Epithelial cell of esophagus (primary cell): ENCODE data around the gene PUM1.

Source experiments
- DNase-seq: peaks from one replicate; pipeline ENCODE4 v3.0.0; 2010; ENCODE audit warnings: low read depth
- H3K4me3 ChIP-seq: 2 replicates; pipeline ENCODE4 v1.5.1; 2011; ENCODE audit warnings: mild to moderate bottlenecking, low read length, control low read depth
- CTCF ChIP-seq: IDR thresholded peaks from 2 replicates; pipeline ENCODE4 v1.5.1; 2011; ENCODE audit warnings: low read depth, mild to moderate bottlenecking, low read length, control low read depth, inconsistent platforms; ENCODE audit not compliant: insufficient read depth; ENCODE audit errors: missing control alignments

The PUM1 gene

GRCh38 chr1:31011719-31012118, 53.8 kb downstream of the PUM1 start:
- no peak for DNase-seq
- H3K4me3 ChIP-seq, result no peak overlapping the region
- no peak for TF ChIP-seq CTCF

DNA sequence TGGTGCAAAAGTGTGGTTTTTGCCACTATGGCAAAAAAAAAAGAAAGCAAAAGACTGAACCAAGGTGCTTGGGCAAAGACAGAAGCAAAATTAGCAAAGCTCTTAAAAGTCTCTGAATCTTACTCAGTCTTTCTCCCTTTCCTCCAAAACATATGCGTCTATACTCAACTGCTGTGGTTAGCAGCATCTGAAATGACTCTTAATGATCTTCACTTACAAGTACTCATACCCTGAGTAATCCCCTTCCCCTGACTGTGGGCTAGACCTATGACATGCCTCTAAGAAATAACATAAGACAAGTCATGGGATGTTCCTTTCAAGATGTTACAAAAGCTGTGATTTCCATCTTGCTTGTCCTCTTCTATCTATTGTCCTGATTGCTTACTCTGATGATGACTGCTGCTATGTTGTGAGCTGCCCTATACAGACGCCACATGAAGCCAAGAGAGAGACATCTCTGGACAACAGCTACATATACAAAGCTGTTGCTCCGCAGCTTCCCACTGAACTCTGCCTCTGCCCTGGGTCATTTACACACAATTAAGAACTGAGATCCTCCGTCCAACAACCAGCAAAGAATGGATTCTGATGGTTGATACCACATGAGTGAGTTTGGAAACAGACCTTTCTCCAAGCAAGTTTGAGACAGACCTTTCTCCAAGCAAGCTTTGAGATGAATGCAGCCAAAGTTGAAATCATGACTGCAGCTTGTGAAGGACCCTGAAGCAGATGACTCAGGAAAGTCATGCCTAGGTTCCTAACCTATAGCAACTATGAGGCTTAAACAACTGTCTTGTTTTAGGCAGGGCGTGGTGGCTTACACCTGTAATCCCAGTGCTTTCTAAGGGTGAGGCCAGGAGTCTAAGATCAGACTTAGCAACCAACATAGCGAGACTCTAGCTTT, 55.2 kb downstream of the PUM1 start:
- no peak overlapping the region for H3K4me3 ChIP-seq
- peak; percentile 70 for DNase-seq
- TF ChIP-seq CTCF, result no peak

GRCh38 chr1:31007462-31007991, 58.0 kb downstream of the PUM1 start:
- no peak for TF ChIP-seq CTCF
- H3K4me3 ChIP-seq, result no peak overlapping the region
- DNase-seq, result peak; percentile 89

DNA sequence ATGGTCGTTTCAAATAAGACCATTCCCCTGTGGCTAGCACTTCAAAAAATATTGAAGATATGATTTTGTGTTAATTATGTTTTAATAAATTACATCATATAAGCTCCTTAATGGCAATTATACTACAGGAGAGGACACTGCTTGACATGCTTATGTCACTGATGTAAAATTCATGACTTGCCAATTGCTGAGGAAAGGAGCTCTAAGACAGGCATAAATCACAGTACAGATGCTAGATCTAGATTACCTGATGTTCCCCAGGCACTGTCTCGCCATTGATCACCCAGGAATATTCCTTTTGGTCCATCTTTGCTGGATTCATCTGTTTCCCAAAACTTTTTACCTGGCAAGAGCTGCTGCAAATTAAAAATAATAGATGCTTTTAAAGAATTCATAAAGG, 58.8 kb downstream of the PUM1 start:
- no peak overlapping the region for H3K4me3 ChIP-seq
- no peak for DNase-seq
- TF ChIP-seq CTCF, result no peak

GRCh38 chr1:31005617-31006166, 59.8 kb downstream of the PUM1 start:
- no peak for DNase-seq
- no peak for TF ChIP-seq CTCF
- H3K4me3 ChIP-seq, result no peak overlapping the region

DNA sequence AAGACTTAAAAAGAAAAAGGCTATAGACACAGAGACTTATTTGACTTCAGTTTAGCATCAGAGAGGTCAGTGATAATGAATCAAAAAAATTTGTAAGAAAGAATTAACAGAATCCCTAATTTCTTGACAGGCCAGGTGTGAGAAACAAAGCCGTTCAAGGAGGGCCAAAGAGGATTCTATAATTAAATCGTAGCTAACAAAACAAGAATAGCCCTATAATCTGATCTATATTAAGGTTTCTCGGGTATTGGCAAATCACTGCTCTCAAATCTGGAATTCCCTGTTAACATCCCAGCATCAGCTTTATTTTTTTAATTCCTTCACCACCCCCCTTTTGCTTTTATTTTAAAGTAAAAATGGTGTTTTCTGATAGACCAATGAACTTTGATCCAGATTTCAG, 60.3 kb downstream of the PUM1 start:
- TF ChIP-seq CTCF, result no peak
- no peak overlapping the region for H3K4me3 ChIP-seq
- no peak for DNase-seq

- H3K4me3 ChIP-seq, result no peak overlapping the region
- TF ChIP-seq CTCF, result no peak
- no peak for DNase-seq
Observed at GRCh38 chr1:31004231-31004621, 61.3 kb downstream of the PUM1 start.
